ENCODE results near the gene KMT2D.

KMT2D gene

DNA sequence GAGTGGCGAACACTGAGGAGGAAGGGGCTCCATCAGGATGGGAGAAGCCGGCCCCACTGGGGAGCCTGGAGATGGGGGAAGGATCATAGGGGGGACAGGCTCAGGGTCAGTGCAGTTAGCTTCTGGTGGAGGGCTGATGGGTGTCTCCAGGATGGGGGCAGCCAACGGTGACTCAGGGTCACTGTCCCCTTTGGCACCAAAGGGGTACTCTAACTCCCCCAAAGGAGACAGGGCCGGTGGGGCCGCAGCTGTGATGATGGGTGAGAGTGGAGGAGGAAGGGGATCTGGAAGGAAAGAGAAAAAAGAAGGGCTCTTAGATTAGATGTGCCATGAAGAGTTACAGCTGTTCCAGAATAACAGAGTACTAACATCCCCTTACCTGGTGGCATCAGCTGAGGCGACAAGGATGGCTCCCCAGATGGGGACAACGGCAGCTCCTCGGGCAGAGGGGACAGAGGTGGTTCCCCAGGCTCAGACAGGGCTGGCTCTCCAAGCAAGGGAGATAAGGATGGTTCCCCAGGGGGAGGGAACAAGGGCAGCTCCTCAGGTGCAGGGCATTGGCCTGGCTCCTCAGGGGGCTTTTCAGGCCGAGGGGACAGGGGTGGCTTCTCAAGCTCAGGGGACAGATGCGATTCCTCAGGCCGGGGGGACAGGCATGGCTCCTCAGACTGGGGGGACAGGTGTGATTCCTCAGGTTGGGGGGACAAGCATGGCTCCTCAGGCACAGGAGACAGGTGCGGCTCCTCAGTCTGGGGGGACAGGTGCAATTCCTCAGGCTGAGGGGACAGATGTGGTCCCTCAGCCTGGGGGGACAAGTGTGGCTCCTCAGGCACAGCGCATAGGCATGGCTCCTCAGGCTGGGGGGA, 9.9 kb downstream of the KMT2D start:
- no peak for DNase-seq

DNA sequence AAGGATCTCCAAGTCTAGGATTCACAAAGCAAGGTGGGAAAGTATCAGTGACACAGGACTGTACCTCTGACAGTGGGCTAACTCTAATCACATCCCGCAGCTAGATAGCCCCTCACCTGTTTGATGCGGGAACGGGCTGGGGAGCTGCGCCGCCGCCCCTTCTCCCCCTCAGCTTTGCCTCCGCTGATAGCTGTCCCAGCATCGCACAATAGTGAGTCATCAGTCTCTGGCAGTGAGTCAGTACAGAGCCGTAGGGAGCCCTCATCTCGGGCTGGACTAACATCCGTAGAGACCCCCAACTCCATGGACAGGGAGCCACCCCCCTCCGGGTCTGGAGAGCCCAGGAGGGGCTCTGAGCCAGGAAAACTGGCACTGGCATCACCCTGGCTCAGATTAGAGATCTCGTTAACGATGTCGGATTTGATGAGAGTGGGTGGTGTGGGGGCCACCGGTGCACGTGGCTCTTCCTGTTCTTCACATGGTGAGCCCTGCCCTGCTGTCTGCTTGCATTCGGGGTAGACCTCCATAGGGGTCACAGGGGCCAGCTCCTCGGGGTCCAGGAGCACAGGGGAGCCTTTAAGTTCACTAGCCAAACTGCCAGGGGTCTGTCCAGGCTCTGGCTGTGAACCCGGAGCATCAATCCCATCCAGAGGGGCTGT, 10.9 kb downstream of the KMT2D start:
- no peak for DNase-seq

DNA sequence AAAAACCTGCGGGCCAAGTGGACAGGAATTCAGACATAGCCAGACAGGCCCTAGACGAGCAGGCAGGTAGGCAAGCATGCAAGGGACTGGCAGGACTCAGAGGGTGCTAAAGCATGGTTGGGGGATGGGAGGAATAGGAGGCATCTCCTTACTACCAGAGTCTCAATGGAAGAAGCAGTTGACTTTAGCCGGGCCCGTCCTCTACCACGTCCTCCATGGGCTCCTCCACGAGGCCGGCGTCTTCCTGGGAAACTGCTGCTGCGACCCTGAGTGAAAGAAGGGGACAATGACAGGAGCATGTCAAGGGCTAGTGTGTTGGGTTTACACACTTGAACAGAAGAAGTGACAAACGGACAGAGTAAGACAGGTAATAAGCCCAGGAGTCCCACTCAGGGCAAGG, 11.6 kb downstream of the KMT2D start:
- no peak for DNase-seq

DNA sequence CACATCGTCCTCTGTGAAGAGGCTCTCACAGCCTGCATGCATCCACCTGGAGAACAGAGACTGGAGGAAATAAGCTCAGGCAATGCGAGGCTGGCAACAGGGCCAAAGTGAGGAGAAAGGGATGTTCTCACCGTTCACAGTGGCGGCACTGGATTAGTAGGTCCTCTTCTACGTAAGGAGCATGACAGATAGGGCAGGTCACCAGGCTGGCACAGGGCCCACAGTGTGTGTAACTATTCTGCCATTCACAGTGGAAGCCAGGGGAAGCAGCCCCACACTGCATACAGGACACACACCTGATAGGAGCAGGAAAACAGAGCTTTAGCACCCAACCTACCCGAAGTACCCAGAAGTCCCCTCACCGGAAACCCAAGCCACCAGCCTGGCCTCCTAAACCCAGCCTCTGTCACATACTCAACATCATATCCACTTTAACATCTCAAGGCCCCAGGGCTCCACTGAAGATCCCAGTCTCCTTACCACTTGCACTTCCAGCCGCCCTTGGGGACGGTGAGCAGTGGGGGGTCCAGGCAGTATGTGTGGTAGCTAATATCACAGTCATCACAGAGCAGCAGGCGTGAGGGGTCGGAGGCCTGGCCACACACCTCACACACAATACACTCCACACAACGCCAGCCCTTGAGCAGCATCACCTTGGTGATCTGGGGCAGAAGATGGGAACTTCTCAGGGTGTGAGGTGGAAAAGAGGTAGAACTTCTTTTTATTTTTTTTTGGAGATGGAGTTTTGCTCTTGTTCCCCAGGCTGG, 14.3 kb downstream of the KMT2D start:
- DNase-seq, result no peak

DNA sequence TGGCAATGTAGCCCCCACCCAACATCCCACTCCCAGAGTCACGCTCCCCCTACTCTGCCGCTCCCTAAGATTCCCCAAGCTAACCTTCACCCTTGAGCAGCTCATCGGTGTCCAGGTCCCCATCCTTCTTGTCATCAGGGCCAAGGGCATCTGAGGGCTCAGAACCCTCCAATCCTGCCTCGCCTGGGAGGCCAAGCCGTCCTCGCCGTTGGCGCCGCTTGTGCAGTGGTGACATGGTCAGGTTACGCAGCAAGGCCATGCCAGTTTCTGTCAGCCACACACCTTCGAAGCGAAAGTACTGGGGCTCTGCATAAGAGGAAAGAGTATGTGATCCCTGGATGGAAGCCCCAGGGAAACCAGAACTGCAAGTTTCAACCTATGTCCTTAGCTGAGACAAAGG, 15.9 kb downstream of the KMT2D start:
- no peak for DNase-seq

DNA sequence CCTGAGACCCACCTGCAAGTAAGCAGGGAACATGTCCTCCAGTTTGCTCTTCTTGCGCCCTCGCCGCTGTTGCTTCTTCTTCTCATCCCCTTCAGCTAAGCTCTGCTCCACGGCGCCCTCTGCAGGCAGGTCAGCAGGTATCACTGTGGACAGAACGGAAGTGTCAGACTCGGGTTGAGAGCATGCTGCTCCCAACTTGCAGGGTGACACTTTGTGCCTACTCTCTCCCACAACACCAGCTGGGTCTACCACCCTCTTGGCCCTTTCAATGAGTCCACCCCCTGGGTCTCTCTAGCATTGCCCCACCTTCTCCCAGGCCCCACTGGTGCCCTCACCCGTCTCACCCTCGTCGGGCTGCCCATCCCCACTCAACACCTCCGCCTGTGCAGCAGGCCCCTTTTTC, 16.7 kb downstream of the KMT2D start:
- DNase-seq, result peak; percentile 75

DNA sequence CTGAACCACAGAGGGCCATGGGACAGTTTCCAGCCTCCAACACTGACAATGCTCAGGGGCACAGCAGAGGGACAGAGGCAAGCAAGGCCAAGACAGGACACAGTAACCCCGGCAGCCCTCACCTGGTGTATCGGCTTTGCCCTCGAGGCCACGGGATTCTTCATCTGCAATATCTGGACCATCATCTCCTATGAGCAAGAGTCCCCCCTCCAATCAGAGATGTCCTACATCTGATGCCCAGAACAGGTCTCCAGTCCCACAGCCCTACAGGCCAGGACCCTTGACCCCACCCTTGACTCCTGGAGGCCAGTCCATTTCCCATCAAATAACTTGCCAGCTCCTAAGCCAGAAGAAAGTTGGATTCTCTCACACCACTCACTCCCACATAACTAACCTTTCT, 17.4 kb downstream of the KMT2D start:
- DNase-seq, result no peak

DNA sequence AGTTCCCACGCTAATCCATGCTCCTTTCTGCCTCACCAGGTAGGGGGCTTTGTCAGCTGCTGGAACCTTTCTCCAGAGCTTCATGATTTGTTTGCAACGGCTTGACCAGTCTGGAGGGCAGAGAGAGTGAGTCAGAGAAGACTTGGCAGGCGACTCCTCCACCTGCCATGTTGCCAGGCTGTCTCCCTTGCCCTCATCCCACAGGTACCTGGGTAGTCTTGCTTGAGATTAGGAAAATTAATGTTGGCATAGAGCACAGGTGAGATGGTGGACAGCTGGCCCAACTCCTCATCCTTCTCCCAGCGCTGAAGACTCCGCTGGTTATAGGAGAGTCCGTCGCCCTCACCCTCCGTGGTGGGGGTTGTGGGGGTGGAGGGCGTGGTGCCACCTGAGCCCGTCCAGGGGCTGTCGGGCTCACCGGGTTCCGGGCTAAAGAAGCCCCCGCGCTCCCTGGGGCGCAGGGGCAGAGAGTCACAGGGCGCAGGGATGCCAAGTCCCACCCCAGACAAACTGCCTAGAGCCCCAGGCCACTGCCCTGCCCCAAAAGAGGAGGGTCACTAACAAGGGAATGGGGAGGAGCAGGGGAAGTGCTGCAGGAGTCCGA, 18.6 kb downstream of the KMT2D start:
- no peak for DNase-seq

DNA sequence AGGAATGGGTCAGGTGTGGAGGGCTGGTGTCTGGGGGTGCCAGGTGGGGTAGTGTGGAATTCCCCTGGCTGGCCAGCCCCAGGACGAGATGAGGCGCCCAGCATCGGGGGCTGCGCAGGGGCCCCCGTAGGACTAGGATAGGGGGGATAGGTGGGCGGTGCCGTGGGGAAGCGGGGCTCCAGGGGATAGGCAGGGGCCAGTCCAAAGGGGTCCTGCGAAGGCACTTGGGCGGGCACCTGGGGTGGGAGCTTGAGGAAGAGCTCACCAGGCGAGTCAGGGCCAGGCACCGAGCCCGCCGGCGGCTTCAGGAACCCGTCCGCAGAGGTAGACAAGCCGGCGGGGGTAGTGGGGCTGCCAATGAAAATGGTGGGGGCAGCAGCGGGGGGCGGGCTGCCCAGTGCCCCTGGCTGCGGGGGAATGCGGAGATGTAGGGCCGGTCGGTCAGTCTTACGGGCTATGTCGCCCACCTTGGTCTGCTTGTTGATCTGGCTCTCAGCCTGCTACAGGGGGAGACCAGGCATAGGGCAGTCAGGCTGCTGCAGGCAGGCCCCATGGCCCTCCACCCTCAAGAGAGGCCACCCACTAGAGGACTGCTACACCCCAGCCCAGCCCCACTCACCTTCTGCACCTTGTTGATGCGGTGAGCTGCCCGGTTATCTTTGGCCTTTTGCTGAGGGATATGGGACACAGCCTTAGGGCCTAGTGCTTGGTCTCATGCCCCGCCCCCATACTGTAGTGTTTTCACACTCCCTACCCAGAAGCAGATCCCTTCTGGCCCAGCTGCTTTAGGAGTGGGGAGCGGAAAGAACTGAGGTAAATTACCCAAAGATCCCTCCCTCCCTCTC, 19.3 kb downstream of the KMT2D start:
- DNase-seq, result no peak

DNA sequence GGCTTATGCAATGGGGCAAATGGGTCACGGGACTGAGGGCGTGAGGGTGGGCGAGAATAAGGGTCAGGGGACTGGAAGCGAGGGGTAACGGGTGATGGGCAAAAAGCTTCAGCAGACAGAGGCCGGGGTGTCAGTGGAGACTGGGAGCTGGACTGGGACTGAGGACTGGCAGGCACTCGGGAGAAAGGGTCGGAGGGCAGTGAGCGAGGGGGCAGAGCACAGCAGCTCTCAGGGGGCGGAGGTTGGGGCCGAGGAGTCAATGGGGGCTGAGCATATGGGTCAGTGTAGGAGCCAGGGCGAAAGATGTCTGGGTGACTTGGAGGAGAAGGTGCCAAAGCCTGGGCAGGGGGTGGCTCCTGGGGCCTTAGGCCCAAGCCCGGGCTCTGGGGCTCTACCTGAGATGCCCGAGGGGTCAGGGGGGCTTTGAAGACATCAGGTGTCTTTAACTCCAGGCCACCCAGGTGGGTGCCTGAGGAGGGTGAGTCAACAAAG, 20.2 kb downstream of the KMT2D start:
- DNase-seq, result no peak

DNA sequence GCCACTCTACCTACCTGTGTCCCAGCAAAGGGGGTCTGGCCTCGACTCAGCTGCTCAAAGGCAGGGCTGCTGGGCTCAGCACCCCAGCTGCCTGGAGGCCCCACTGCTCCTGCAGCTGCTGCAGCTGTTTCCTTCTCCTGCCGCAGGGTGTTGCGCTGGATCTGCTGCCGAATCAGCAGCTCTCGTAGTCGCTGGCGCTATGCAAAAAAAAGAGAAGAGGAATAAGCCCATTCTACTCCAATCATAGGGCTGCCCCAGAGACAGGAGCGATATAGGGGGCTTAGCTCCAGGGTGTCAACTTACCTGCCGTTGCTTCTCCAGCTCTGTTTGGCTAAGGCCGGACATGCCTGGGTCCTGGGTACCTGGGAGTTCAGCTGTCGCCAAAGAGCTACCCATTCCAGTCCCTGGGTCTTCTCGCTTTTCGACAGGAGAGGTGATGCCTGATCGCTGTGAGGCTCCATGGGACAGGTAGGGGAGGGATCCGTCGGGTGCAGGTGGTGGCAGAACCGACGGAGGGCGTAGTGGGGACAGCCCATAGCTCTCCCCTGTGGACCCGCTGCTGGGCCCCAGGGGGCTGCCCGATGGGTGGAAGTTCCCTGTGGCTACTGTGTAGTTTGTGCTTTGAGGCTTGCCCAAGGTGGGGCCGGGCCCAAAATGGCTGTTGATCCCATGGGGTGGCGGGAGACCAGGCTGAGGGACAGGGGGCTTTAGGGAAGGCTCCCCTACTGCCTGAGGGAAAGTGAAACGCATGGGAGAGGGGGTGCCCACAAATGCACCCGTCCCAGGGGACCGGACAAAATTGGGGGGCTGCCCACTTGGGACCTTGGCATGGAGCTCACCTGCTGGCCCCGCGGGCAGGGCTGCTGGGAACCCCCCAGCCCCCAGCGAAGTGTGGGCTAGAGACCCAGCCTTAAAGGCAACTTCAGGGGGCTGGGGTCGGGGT, 20.9 kb downstream of the KMT2D start:
- DNase-seq, result no peak

DNA sequence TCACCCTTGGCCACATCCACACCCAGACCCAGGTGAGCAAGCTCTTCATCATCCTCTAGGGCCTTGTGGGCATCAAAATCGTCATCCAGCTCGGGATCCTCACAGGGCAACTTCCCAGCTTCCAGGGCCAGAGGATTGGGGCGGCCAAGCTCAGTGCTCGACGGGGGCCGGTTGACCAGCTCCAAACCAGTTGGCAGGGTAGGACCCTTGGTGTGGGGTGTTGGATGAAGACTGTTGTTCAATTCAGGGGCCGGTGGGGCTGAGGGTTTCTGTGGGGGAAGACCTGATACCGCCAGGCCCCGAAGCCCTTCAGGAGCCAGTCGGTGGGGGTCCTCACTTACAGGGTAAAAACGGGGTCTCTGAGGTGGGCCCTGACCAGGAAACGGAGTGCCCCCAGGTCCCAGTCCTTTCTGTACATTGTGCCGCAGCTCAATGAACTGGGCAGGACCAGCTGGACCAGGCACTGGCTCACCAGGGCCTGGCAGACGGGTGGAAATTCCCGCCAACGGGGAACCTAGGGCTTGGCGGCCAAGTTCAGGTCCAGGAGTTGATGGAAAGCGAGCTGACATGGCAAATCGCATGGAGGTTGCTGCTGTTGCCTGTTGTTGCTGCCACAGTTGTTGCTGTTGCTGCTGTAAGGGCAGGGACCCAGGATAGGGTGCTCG, 22.2 kb downstream of the KMT2D start:
- DNase-seq, result no peak

DNA sequence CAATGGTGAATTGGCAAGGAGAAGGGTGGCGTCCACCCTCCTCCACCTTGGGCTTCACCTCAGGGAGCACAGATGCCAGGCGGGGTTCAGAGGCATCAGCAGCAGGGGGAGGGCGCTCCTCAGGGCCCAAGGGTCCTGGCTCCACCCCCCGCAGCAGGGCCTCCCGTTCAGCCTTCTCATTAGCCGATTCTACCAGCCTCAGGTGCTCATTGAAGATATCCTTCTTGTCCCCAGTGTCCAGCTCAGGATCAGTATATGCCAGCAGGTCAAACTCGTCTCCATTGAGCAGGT, 22.7 kb downstream of the KMT2D start:
- DNase-seq, result no peak

DNA sequence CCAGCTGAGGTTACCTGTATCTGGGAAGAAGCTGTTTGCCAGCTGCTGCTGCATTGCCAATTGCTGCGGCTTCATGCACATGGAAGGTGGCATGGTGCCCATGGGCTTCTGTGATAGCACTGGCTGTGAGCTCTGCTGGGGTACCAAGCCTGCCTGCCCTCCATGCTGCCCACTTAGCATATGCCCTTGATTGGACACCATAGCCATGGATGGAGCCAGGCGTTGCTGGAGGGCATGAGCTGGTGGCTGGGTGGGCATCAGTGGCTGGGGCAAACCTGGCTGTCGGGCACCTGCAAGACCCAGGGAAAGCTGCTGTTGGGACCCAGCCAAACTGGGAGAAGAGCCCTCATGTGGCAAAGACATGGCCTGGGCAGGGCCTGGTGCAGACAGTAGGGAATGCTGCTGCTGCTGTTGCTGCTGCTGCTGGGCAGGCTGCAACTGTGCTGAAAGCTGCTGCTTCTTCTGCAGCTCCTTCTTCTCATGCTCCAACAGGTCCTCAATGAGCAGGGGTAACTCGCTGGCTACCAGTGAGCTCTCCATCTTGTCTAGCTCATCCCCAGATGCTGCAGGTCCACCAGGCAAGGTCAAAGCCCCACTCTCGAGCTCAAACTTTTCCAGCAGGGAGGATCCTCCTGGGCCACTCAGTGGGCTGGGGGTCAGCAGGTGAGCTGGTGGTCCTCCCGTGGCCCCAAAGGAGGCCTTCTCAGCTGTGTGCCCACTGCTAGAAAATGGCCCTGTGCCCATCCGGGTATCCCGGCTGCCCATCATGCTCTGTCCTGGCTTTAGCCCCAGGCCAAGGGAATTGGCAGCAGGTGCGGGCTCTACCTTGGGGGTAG, 23.3 kb downstream of the KMT2D start:
- DNase-seq, result no peak

DNA sequence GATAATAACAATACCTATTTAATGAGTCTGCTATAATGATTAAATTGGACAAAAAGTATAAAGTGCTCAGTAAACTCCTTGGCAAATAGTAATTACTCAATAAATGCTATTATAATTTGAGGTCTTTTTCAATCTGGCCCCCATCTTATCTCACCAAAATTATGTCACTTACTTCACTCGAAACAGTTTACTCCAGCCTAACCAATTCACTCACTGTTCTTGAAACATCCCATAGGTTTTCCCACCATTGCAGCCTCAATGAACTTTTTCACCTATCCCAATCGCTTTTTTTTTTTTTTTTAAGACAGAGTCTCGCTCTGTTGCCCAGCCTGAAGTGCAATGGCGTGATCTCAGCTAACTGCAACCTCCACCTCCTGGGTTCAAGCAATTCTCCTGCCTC, 24.6 kb downstream of the KMT2D start:
- no peak for DNase-seq

DNA sequence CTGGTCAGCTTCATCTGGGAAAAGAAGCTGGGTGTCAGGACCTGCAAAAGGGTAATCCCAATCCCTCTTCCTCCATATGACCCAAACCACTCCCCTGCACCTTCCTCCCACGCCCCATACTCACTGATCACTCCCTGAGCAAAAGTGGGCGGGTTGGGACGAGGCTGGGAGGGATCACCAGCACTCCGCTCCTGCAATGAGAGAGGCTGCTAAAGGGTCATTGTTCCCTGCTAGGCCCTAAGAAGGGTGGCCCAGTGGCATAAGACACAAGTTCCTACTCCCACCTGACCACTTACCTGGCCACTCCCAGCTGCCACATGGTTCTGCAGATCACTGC, 26.3 kb downstream of the KMT2D start:
- no peak for DNase-seq

DNA sequence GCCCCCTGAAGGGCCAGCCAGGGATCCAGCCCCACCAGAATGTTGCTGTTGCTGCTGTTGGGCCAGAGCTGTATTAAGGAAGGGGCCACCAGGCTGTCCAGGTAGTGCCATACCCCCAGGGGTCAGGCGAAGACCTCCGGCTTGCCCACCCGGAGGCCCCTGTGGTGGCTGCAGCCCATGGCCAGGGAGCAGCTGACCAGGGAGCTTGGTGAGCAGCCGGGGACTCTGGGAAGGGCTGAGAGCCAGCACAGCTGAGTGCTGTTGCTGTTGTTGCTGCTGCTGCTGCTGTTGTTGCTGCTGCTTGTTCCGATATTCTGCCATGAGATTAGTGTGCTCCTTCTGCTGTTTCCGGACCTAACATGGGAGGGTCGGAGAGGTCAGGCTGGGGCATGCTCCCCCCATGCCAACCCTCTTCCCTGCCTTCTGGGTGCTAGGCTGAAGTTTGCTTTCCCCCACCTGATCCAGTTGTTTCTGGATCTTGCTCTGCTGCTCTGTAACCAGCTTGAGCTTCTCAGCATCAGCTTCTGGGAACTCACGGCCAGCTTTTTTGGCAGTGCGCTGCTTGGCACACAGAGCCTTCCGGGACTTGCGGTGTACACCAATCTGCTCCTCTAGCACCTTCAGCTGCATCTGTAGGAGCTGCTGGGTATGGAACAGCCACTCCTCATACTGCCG, 26.8 kb downstream of the KMT2D start:
- DNase-seq, result no peak

DNA sequence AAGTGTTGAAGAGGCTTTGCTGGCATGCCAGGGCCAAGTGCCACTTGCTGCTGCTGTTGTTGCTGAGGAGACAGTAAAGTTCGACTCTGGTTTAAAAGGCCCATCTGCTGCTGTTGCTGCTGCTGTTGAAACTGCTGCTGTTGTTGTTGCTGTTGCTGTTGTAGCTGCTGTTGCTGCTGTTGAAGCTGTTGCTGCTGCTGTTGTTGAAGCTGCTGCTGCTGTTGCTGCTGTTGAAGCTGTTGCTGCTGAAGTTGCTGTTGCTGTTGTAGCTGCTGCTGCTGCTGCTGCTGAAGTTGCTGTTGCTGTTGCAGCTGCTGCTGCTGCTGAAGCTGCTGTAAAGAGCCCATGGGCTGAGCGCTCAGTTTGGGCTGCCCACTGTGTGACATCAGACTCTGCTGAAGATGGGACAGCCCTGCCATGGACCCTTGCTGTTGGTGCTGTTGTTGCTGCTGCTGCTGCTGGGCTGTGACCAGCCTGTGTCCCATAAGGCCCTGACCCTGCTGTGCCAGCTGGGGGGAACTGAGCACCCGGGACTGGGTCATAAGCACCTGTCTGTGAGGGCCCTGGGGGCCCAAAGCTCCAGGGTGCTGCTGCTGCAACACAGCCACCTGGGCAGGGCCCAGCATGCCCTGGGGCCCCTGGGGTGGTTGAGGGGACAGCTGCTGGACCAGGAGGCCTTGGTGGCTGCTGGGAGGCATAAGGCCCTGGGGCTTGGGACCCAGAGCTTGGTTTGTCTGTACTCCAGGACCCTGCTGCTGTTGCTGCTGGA, 27.7 kb downstream of the KMT2D start:
- DNase-seq, result no peak

DNA sequence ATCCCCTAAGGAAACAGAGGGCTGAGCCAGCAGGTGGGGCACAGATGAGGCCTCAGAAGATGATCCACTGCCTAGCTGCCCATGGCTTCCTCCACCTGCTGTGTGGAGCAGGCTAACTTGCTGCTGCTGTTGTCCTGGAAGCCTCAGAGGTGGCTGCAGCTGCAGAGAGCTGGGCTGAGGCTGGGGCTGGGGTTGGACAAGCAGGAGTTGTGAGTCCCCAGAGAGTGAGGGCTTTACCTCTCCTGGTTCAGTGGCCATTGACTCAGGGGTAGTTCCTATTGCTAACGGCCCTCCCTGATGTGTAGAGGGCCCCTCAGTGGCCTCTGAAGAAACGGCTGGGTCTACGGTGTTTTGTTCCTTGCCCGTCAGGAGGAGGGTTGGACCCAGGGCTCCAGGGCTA, 28.3 kb downstream of the KMT2D start:
- DNase-seq, result no peak

Data from activated gamma-delta T cell treated with Interleukin-2 at 50 U/mL for 16 hours (primary cell).